Activated CD4-positive, alpha-beta T cell treated with anti-CD3 and anti-CD28 coated beads for 1 hour (primary cell): ENCODE data around the gene PICK1.
"Not testable (repeated sequence)": the region's sequence is repeated elsewhere in the genome, so short reads cannot be mapped to it uniquely, and the experiment has no call there.

Experiments used
- DNase-seq: peaks from one replicate; pipeline ENCODE4 v3.0.0-alpha.2; 2020

The PICK1 gene

DNA sequence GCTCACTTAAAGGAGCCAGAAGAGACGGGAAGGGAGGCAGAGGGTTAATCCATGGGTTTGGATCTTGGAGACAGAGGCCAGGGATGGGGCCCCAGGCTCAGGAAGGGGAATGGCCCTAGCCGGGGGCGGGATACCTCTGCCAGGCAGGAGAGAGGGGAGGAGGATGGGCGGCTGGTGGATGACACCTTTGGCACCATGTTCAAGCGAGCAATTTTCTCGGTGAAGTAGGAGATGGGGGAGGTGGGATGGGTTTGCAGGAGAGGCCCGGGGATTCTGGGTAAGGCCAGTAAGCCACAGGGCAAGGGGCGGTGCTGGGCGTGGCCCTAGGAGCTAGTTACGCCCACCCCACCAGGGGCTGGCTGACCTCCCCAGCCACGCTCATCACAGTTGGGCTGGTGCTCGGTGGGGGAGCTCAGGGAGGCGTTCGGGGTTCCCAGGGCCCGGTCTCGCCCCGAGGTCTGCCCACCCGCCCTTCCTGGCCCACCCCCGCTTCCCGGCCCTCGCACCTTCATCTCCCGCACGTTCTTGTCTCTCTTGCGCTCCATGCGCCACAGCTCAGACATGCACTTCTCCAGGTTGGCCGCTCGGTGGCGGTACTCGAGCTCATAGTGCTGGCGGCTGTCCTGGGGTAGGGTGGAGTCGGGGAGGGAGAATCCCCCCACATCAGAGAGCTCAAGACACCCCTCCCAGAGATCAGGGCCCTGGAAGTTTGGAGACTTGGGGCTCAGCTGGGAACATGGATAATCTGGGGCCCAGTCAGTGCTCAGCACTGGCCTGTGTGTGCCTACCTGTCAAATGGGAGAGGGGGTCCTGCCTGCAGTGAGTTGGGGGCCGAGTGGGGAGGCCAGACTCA lies 40.6 kb downstream of the PICK1 start:
- no peak for DNase-seq

- no peak for DNase-seq
These were observed 41.4 kb downstream of the PICK1 start for GRCh38 chr22:38098410-38099249.

- no peak for DNase-seq
These were observed 46.4 kb downstream of the PICK1 start for GRCh38 chr22:38103641-38104040.

- no peak for DNase-seq
These were observed 46.9 kb downstream of the PICK1 start for GRCh38 chr22:38104084-38104483.

DNA sequence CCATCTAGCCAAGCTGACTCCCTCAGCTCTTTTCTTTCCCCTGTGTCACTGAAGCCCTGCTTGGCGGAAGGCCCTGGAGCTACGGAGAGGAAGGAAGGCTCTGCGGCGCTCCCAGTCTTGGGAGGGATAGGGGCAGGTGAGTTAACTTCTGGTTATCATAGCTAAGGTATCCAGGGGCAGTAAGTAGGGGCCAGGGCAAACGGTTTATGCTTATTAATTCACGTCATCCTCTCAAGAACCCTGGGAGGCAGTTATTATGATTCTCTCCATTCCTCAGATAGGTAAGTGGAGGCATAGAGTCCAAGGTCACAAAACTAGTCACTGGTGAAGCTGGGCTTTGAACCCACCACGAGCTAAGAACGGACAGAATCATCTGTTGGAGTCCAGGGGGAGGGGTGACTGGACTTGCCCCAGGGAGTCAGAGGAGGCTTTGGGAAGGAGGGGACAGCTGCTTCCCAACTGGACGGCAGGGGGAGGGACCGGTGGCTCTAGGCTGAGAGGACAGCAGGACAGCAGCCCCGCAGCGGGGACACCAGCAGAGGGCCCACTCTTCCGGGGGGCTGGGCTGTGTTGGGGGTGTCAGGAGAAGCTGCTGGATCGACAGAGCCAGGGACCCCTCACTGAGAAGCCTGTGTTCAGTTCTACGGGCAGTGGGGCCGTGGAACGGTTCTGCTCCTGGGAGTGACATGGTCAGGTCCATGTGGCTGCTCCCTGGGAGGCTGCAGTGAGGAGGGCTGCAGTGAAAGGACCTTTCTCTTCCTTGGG lies 49.8 kb downstream of the PICK1 start:
- DNase-seq, result no peak

- DNase-seq, result no peak
These were observed 50.7 kb downstream of the PICK1 start for GRCh38 chr22:38107692-38108515.

- no peak for DNase-seq
These were observed 51.5 kb downstream of the PICK1 start for GRCh38 chr22:38108561-38109319.

DNA sequence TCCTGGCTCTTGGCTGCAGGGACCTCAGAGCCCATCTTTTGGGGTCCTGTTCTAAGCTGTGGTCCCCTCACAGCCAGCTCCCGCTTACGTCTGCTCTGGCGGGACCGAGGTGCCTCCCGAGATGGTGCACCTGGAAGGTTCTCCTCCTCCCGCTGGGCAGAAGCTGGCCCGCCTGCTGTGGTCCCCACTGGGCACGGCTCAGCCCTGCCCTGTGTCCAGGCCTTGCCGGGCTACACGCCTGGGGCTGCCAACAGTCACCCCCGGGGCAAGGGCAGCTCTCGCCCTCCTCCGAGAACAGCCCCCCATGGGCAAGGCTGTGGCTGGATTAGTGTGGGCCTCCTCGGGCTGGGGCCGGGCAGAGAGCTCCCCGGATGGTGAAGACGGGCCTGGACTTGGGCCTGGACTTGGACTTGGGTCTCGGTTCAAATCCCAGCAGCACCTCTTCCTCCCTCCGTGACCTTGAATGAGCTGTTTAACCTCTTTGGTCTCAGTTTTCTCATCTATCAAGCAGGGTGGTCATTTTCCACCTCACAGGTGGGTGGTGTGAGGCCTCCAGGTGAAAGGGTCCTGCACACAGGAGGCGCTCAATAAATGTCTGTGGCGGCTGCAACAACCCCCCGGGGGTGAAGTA lies 52.3 kb downstream of the PICK1 start:
- no peak for DNase-seq

- DNase-seq, result no peak
These were observed 53.0 kb downstream of the PICK1 start, which contains the start of gene BAIAP2L2 for GRCh38 chr22:38110008-38110862. Gene BAIAP2L2, minus strand, starts transcription at chr22:38110684. Its CDS starts 159 bp downstream, at chr22:38110525.

DNA sequence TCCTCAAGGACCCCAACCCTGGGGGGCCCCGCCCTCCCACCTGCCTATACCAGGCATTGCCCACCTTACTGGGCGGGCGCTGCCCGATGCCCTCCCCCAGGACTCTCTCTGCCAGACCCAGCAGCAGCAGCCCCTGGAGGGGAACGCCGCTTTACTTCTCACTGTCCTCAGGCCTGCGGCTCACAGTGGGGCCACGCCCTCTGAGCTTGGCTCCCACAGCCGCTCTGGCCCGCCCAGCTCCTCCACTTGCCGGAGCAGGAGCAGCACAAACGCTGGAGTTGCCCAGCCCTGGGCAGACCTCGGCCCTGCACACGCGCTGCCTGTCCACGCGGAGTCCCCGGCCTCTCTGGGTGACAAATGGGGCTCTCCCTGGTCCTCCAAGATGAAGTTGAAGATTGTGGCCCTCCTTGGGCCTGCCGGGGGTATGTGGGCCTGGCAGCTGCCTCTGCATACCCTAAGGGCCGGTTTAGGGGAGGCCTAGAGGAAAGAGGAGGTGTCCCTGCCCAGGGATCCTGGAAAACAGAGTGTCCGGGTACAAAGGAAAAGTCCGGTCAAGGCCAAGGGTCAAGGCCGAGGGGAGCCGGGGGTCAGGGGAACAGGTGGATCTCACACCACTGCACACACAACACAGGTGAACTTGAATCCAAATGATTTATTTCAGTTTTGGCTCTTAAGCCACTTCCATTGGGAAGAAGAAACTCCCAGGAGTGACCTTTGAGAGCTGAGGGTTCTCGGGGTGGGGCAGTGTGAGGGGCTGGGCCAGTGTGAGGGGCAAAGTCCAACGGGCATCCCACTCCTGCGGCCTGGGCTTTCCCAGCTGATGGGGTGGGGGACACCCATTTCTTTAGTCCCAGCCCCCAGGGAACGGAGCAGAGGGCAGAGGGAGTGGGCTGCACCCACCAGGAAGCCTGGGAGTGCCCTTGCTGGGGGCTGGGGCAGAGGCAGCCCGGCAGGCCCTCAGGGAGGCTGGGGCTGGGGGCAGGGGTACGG lies 54.0 kb downstream of the PICK1 start:
- no peak for DNase-seq

DNA sequence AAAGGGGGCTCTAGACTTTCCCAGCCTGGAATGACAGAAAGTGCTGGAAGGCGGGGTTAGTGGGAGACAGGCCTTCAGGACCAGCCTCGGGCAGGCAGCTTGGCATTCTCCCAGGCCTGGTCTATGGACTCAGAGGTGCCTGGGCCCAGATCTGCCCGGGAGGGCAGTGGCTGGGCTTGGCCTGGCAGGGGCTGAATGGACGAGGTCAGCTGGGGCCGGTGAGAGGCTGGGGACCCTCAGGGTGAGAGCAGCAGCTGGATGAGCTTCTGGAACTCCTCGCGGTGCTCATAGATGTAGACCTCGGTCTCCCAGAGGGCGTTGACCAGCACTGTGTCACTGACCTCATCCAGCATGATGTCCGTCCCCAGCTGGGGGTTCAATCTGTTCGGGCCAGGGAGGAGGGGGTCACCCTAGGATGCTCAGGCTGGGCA lies 54.7 kb downstream of the PICK1 start:
- no peak for DNase-seq

DNA sequence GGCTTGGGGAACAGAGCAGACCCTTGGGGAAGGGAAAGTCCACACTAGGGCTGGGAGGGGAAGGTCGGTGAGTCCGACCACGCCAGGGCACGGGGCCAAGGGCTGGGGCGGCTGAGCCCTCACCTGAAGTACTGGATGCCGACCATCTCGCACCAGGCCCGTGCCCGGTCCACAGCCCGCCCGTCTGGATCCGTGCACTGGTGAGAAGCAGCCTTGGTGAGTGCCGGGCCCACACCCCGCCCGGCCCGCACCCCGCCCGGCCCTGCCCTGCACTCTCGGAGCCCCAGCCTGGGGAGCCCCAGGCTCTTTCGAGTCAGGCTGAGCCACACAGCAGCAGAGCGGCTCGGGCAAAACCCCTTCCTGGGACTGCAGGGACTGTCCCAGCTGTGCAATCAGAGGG lies 55.2 kb downstream of the PICK1 start:
- DNase-seq, result no peak

DNA sequence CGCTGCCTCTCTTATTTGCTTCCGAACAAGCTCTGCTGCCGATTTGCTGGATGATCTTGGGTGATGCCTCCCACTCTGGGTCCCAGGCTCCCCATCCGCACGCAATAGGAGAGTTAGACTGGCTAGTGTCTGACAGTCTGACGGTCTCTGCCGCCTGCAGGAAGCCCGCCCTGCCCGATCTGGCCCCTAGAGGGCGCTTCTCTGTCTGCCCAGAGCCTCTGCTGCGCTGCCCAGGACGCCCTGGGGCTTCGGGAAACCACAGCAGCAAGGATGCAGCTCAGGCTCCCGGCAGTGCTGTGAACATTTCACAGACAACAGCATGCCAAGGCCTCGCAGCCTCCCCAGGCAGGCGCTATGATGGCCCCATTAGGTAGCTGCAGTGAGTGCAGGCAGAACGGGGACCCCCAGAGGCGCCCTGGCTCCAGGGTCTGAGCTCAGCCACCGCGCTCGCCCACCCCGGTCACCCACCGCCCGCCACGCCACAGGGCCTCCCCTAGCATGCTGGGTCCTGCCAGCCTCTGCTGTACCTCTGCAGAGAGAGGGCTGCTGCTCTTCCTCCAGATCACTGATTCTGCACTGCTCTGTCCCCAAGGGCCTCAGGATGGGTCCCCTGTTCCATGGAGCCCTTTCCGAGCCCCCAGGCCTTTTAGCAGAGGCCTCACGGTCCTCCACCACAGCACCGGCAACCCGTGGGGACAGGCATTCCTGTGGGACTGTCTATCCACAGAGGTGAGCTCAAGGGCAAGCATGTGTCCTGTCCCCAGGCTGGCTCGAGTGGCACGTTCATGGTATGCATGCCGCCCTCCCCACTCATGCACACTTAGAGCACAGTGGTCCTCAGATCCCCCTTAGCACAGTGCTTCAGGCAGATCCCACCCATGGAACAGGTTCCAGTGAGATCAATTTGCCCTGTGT lies 57.5 kb downstream of the PICK1 start:
- DNase-seq, result peak; percentile 53

GRCh38 chr22:38115423-38116205 lies 58.4 kb downstream of the PICK1 start:
- DNase-seq, result no peak

GRCh38 chr22:38117556-38117955 lies 60.4 kb downstream of the PICK1 start:
- DNase-seq, result not testable (repeated sequence)

- DNase-seq, result no peak
These were observed 61.0 kb downstream of the PICK1 start for GRCh38 chr22:38118182-38118581.

DNA sequence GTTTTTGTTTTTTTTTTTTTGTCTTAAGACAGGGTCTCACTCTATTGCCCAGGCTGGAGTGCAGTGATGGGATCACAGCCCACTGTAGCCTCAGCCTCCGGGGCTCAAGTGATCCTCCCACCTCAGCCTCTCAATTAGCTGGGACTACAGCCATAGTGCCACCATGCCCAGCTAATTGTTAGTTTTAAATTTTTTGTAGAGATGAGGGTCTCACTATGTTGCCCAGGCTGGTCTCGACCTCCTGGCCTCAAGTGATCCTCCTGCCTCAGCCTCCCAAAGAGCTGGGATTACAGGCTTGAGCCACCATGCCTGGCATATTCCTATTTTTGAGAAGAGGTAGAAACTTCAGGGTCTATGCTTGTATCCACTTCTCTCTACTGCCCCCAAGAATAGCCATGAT lies 61.5 kb downstream of the PICK1 start:
- not testable (repeated sequence) for DNase-seq
